HEK293T (cell line): ENCODE data around the gene POLR3A.

Source experiments
- ARNT ChIP-seq: fragments of 450-650 bp; IDR thresholded peaks from 2 replicates; pipeline ENCODE4 v1.6.1; 2017; ENCODE audit warnings: mild to moderate bottlenecking
- BHLHE40 ChIP-seq: fragments of 450-650 bp; IDR thresholded peaks from 2 replicates; pipeline ENCODE4 v1.6.1; 2016; ENCODE audit warnings: mild to moderate bottlenecking, moderate library complexity, borderline replicate concordance
- ELF4 ChIP-seq: fragments of 450-650 bp; IDR thresholded peaks from 2 replicates; pipeline ENCODE4 v1.6.1; 2017; ENCODE audit warnings: antibody characterized with exemption
- FOXK2 ChIP-seq: fragments of 450-650 bp; IDR thresholded peaks from 2 replicates; pipeline ENCODE4 v1.6.1; 2016; ENCODE audit warnings: mild to moderate bottlenecking
- FOXM1 ChIP-seq: fragments of 450-650 bp; IDR thresholded peaks from 2 replicates; pipeline ENCODE4 v1.6.1; 2017; ENCODE audit warnings: mild to moderate bottlenecking, borderline replicate concordance
- HDGF ChIP-seq: fragments of 450-650 bp; IDR thresholded peaks from 2 replicates; pipeline ENCODE4 v1.6.1; 2017; ENCODE audit warnings: antibody characterized with exemption, borderline replicate concordance
- LEF1 ChIP-seq: fragments of 450-650 bp; IDR thresholded peaks from 2 replicates; pipeline ENCODE4 v1.6.1; 2017; ENCODE audit warnings: mild to moderate bottlenecking, borderline replicate concordance
- SP1 ChIP-seq: fragments of 450-650 bp; IDR thresholded peaks from 2 replicates; pipeline ENCODE4 v1.6.1; 2017
- SUZ12 ChIP-seq: fragments of 450-650 bp; IDR thresholded peaks from 2 replicates; pipeline ENCODE4 v1.6.1; 2016; ENCODE audit warnings: mild to moderate bottlenecking
- TARDBP ChIP-seq: fragments of 450-650 bp; IDR thresholded peaks from 2 replicates; pipeline ENCODE4 v1.6.1; 2016
- ZNF384 ChIP-seq: fragments of 450-650 bp; IDR thresholded peaks from 2 replicates; pipeline ENCODE4 v1.6.1; 2016
- TF ChIP-seq, protein P1 (sequence below): fragments of 450-650 bp; IDR thresholded peaks from 2 replicates; pipeline ENCODE4 v1.6.1; 2016

DNA sequence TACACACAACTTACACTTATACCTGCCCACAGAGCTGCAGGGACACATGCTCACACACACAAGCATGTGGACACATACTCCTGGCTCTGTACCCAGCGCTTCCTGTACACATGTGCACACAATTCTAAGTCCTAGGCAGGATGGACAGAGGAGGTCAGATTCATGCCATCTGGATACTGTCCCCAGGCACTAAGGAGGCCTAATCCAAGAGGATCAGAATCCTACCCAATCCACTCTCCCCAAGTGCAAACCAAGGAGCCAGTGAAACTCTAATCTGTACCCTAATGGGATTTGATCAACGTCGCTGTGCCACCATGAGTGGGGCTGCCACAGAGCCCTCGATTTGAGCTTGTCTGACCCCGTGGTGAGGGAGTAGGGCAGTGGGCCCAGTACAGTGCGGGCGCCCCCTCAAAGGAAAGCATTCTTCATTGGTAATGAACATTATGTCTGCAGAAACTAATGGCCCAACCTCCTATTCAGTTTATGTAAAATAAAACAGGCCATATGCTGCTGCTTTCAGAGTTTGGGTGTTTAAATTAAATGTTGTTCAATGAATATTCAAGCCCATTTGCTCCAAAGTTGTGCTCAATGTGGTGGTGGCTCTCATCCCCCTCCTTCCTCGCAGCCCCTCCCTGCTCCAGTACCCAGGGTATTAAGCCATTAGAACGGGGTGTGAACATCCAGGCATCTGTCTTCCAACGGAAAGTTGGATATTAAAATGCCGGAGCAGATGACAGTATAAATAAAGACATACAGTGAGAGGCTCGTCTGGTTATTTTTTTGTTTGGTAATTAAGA, 30.8 kb upstream of the POLR3A start:
- TF ChIP-seq ELF4 (no peak), SUZ12 (no peak), FOXK2 (no peak), BHLHE40 (no peak), ARNT (no peak), TARDBP (no peak), SP1 (no peak), LEF1 (no peak), HDGF (no peak), FOXM1 (no peak), ZNF384 (no peak)
- TF ChIP-seq, protein P1, sequence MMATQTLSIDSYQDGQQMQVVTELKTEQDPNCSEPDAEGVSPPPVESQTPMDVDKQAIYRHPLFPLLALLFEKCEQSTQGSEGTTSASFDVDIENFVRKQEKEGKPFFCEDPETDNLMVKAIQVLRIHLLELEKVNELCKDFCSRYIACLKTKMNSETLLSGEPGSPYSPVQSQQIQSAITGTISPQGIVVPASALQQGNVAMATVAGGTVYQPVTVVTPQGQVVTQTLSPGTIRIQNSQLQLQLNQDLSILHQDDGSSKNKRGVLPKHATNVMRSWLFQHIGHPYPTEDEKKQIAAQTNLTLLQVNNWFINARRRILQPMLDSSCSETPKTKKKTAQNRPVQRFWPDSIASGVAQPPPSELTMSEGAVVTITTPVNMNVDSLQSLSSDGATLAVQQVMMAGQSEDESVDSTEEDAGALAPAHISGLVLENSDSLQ, result no peak
